ENCODE measurements around the gene TEAD4. TPM values are rescaled to one million over a fixed set of nuclear protein-coding genes. Genes with fewer than 3 reads are reported as not detected.
A peak's percentile ranks its signal among the peaks of the same experiment; 100 is the strongest.
"Not testable (repeated sequence)": the region's sequence is repeated elsewhere in the genome, so short reads cannot be mapped to it uniquely, and the experiment has no call there.

Gene TEAD4
- total RNA-seq, 1 donor: not detected

DNA sequence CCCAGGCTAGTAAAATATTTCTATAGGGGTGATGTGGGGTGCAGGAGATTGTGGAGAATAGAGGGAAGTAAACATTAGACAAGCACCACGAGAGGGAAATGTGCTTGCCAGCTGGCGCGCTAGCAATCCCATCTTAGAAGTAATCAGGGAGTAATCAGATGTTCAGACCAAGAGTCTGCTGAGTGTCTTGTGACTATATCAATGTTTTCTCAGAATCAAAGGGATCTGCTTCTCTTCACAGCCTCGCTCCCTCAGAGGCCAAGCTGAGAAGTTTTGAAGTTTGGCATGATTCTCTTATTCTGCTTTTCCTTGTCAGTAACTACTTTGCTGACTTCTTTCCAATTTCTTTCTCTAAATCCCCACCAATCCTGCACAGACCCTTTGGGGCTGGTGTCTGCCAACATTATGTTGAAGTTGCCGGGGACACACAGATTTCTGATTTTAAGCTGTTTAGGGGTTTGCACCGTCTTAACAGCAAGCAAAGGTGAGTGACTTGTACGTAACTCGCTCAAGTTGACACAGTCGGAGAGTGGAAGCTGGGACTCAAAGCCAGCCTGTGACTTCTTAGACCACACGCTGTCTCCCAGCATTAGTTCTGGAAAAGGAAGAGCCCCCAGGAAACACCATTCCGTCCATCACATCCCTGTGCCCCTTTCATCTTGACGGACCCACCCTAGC lies 96.0 kb downstream of the TEAD4 start:
- Histone ChIP-seq H3K4me3 (ENCODE audit: low read length) (no peak overlapping the region), H3K4me1 (ENCODE audit: insufficient read depth, low read length) (no peaks in the 10 kb centered on the region), H3K27me3 (ENCODE audit: insufficient read depth, low read length) (no peaks in the 10 kb centered on the region), H3K9me3 (ENCODE audit: low read depth, low read length) (no peaks in the 10 kb centered on the region)

- Histone ChIP-seq H3K27me3 (ENCODE audit: insufficient read depth, low read length) (no peaks in the 10 kb centered on the region), H3K9me3 (ENCODE audit: low read depth, low read length) (no peaks in the 10 kb centered on the region), H3K4me3 (ENCODE audit: low read length) (no peak overlapping the region), H3K4me1 (ENCODE audit: insufficient read depth, low read length) (no peaks in the 10 kb centered on the region)
These were observed 96.7 kb downstream of the TEAD4 start for GRCh38 chr12:3055704-3056467.

DNA sequence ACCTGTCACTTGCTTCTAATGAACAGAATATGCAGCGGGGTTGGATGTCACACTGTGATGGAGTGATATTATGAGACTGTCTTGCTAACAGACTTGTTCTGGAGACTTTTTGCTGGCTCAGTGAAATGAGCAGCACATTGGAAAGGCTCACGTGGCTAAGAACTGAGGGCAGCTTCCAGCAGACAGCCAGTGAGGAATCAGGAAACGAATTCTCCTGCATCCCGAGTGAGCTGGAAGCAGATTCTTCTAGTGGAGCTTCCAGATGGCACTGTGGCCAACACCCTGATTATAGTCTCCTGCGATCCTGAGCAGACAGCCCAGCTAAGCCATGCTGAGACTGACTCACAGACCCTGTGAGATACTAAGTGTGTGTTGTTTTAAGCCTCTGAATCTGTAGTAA lies 101.9 kb downstream of the TEAD4 start:
- Histone ChIP-seq H3K4me3 (ENCODE audit: low read length) (no peak overlapping the region), H3K27me3 (ENCODE audit: insufficient read depth, low read length) (peaks cover 3% of the 10 kb centered on the region), H3K4me1 (ENCODE audit: insufficient read depth, low read length) (no peaks in the 10 kb centered on the region), H3K9me3 (ENCODE audit: low read depth, low read length) (no peaks in the 10 kb centered on the region)

- peaks cover 3% of the 10 kb centered on the region for H3K27me3 ChIP-seq (ENCODE audit: insufficient read depth, low read length)
- no peaks in the 10 kb centered on the region for H3K9me3 ChIP-seq (ENCODE audit: low read depth, low read length)
- no peaks in the 10 kb centered on the region for H3K4me1 ChIP-seq (ENCODE audit: insufficient read depth, low read length)
- H3K4me3 ChIP-seq (ENCODE audit: low read length): no peak overlapping the region
These were observed 102.5 kb downstream of the TEAD4 start for GRCh38 chr12:3061501-3062215.

GRCh38 chr12:3065300-3065699 lies 106.1 kb downstream of the TEAD4 start:
- Histone ChIP-seq H3K4me1 (ENCODE audit: insufficient read depth, low read length) (no peaks in the 10 kb centered on the region), H3K9me3 (ENCODE audit: low read depth, low read length) (no peaks in the 10 kb centered on the region), H3K27me3 (ENCODE audit: insufficient read depth, low read length) (peaks cover 3% of the 10 kb centered on the region), H3K4me3 (ENCODE audit: low read length) (no peak overlapping the region)

- not testable (repeated sequence) for H3K27me3 ChIP-seq (ENCODE audit: insufficient read depth, low read length); H3K4me3 ChIP-seq (ENCODE audit: low read length); H3K4me1 ChIP-seq (ENCODE audit: insufficient read depth, low read length); H3K9me3 ChIP-seq (ENCODE audit: low read depth, low read length)
These were observed 106.6 kb downstream of the TEAD4 start for GRCh38 chr12:3065846-3066245.

- Histone ChIP-seq H3K9me3 (ENCODE audit: low read depth, low read length) (no peaks in the 10 kb centered on the region), H3K27me3 (ENCODE audit: insufficient read depth, low read length) (peaks cover 6% of the 10 kb centered on the region), H3K4me1 (ENCODE audit: insufficient read depth, low read length) (no peaks in the 10 kb centered on the region), H3K4me3 (ENCODE audit: low read length) (no peak overlapping the region)
These were observed 110.5 kb downstream of the TEAD4 start for GRCh38 chr12:3069714-3070113.

- no peaks in the 10 kb centered on the region for H3K9me3 ChIP-seq (ENCODE audit: low read depth, low read length)
- peaks cover 10% of the 10 kb centered on the region for H3K27me3 ChIP-seq (ENCODE audit: insufficient read depth, low read length)
- no peak overlapping the region for H3K4me3 ChIP-seq (ENCODE audit: low read length)
- H3K4me1 ChIP-seq (ENCODE audit: insufficient read depth, low read length): no peaks in the 10 kb centered on the region
These were observed 111.9 kb downstream of the TEAD4 start for GRCh38 chr12:3071107-3071506.

GRCh38 chr12:3071710-3072109 lies 112.5 kb downstream of the TEAD4 start:
- Histone ChIP-seq H3K4me1 (ENCODE audit: insufficient read depth, low read length) (peaks cover 5% of the 10 kb centered on the region), H3K9me3 (ENCODE audit: low read depth, low read length) (no peaks in the 10 kb centered on the region), H3K4me3 (ENCODE audit: low read length) (no peak overlapping the region), H3K27me3 (ENCODE audit: insufficient read depth, low read length) (peaks cover 10% of the 10 kb centered on the region)

DNA sequence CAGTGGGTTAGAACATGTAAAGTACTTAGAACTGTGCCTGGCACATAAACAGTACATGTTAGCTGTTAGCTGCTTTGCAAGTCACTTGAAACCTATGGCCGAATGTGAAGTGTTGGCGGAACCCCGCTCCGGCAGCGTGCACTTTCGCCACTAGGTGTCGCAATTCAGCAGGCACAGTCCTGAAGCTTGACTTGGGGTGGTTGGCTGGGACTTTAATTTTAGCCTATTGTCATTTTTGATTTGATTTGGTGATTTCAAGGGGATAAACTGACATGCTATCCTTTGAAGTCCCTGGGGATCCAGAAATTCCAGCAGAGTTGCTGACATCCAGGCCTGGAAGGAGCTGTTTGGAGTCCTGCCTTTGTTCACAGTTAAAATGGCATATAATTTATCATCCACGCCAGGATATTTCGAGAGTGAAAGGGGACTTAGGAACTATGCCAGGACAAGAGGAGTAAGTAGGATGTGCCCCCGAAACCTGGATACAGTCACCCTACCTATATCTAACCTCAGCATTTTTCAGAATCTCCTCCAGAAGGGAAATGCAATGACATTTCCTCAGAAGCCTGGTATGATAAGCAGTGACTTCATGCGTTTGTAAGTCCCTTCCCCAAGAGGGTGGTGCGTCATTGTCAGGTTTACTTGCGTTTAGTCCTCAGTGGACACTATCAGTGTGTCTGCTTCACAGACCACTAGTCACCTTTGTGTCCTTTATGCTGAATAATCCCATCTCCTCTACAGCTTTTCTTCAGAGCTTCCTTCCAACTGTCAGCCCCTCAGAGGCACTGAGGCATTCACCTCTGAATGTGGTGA lies 114.4 kb downstream of the TEAD4 start:
- Histone ChIP-seq H3K9me3 (ENCODE audit: low read depth, low read length) (no peaks in the 10 kb centered on the region), H3K4me1 (ENCODE audit: insufficient read depth, low read length) (peaks cover 12% of the 10 kb centered on the region), H3K4me3 (ENCODE audit: low read length) (no peak overlapping the region), H3K27me3 (ENCODE audit: insufficient read depth, low read length) (peaks cover 21% of the 10 kb centered on the region)

GRCh38 chr12:3075315-3075714 lies 116.1 kb downstream of the TEAD4 start:
- H3K4me3 ChIP-seq (ENCODE audit: low read length): no peak overlapping the region
- no peaks in the 10 kb centered on the region for H3K9me3 ChIP-seq (ENCODE audit: low read depth, low read length)
- peaks cover 21% of the 10 kb centered on the region for H3K27me3 ChIP-seq (ENCODE audit: insufficient read depth, low read length)

GRCh38 chr12:3076730-3077571 lies 117.8 kb downstream of the TEAD4 start, which contains the start of gene TSPAN9:
TSS of gene TSPAN9 (plus strand) at chr12:3077379. CDS start at chr12:3201194, 123,815 bp downstream.
- no peaks in the 10 kb centered on the region for H3K9me3 ChIP-seq (ENCODE audit: low read depth, low read length)
- peaks cover 12% of the 10 kb centered on the region for H3K4me1 ChIP-seq (ENCODE audit: insufficient read depth, low read length)
- peak within 1 kb of the TSS; percentile 41 for H3K4me3 ChIP-seq (ENCODE audit: low read length)
- peaks cover 21% of the 10 kb centered on the region for H3K27me3 ChIP-seq (ENCODE audit: insufficient read depth, low read length)

More at GRCh38 chr12:3075315-3075714, 116.1 kb downstream of the TEAD4 start:
- H3K4me1 ChIP-seq (ENCODE audit: insufficient read depth, low read length): peaks cover 12% of the 10 kb centered on the region

GRCh38 chr12:3077572-3078081 lies 118.4 kb downstream of the TEAD4 start:
- peak overlapping the region; percentile 24 for H3K4me3 ChIP-seq (ENCODE audit: low read length)
- peaks cover 12% of the 10 kb centered on the region for H3K4me1 ChIP-seq (ENCODE audit: insufficient read depth, low read length)
- peaks cover 21% of the 10 kb centered on the region for H3K27me3 ChIP-seq (ENCODE audit: insufficient read depth, low read length)
- no peaks in the 10 kb centered on the region for H3K9me3 ChIP-seq (ENCODE audit: low read depth, low read length)

Data from mononuclear cell (primary cell).